IMR-90 (cell line): Measurements from ENCODE around the gene GH1. TPM values are rescaled to one million over a fixed set of nuclear protein-coding genes. Genes with fewer than 3 reads are reported as not detected.

Experiments used
- ATAC-seq: fragments of 200-7000 bp; cut with Tn5 transposase; 2 replicates; pipeline ENCODE4 v1.9.1; 2020; ENCODE audit warnings: low read depth, mild to moderate bottlenecking, moderate library complexity
- BruUV-seq: library from RNA; stranded (reverse); fragments of 400-500 nt; replicated peaks from 2 replicates; lab custom pipeline; 2021; lab: Mats Ljungman, UMichigan
- CTCF ChIA-PET: fragments of 300-600 bp; formaldehyde crosslinking; extraction: SDS; loops from one replicate; lab custom pipeline; 2021; ENCODE audit warnings: antibody characterized with exemption; lab: Yijun Ruan, JAX
- POLR2A ChIA-PET: fragments of 300-600 bp; sonication (Branson Sonifier 250); formaldehyde crosslinking; loops from one replicate; lab custom pipeline; 2022; ENCODE audit warnings: antibody characterized with exemption; ENCODE audit not compliant: unreplicated experiment; lab: Charles Lee
- DNase-seq: peaks from one replicate; pipeline ENCODE4 v3.0.0; 2013
- H2AFZ ChIP-seq: replicated peaks from 2 replicates; pipeline ENCODE3; 2013; ENCODE audit warnings: low read length, mild to moderate bottlenecking; ENCODE audit not compliant: poor library complexity
- H2AK5ac ChIP-seq: 2 replicates; pipeline ENCODE4 v1.6.1; 2013; ENCODE audit warnings: low read depth, low read length, inconsistent platforms
- H2AK9ac ChIP-seq: replicated peaks from 2 replicates; pipeline ENCODE3; 2013; ENCODE audit warnings: mild to moderate bottlenecking, low read depth, low read length, moderate library complexity; ENCODE audit not compliant: poor library complexity
- H2BK120ac ChIP-seq: 2 replicates; pipeline ENCODE4 v1.6.1; 2013; ENCODE audit warnings: low read depth, low read length, inconsistent platforms
- H2BK15ac ChIP-seq: 3 replicates; pipeline ENCODE4 v1.6.1; 2013; ENCODE audit warnings: low read depth, low read length, inconsistent platforms
- H2BK20ac ChIP-seq: 2 replicates; pipeline ENCODE4 v1.6.1; 2013; ENCODE audit warnings: low read depth, mild to moderate bottlenecking, inconsistent platforms, low read length, moderate library complexity
- H2BK5ac ChIP-seq: 2 replicates; pipeline ENCODE4 v1.6.1; 2013; ENCODE audit warnings: mild to moderate bottlenecking, low read depth, low read length, inconsistent platforms; ENCODE audit not compliant: poor library complexity, severe bottlenecking
- H3K14ac ChIP-seq: replicated peaks from 2 replicates; pipeline ENCODE4 v1.6.1; 2013; ENCODE audit warnings: low read depth, low read length, inconsistent platforms
- H3K18ac ChIP-seq: 2 replicates; pipeline ENCODE4 v1.6.1; 2013; ENCODE audit warnings: low read depth, low read length, control low read depth
- H3K23ac ChIP-seq: 2 replicates; pipeline ENCODE4 v1.6.1; 2013; ENCODE audit warnings: low read depth, low read length, inconsistent platforms
- H3K27ac ChIP-seq: 2 replicates; pipeline ENCODE4 v1.5.1; 2013; ENCODE audit warnings: mild to moderate bottlenecking, control low read depth, low read length; ENCODE audit not compliant: insufficient read depth
- H3K27me3 ChIP-seq: 2 replicates; pipeline ENCODE4 v1.6.1; 2013; ENCODE audit warnings: low read length; ENCODE audit not compliant: control insufficient read depth, insufficient read depth
- H3K36me3 ChIP-seq: 2 replicates; pipeline ENCODE4 v1.6.1; 2013; ENCODE audit warnings: low read length, mixed read lengths; ENCODE audit not compliant: control insufficient read depth, insufficient read depth
- H3K4ac ChIP-seq: 2 replicates; pipeline ENCODE4 v1.6.1; 2013; ENCODE audit warnings: low read depth, low read length, inconsistent platforms
- H3K4me1 ChIP-seq: 2 replicates; pipeline ENCODE4 v1.6.1; 2013; ENCODE audit warnings: low read length, mixed read lengths; ENCODE audit not compliant: control insufficient read depth, insufficient read depth
- H3K4me2 ChIP-seq: 2 replicates; pipeline ENCODE4 v1.6.1; 2013; ENCODE audit warnings: low read depth, mild to moderate bottlenecking, control low read depth, low read length, moderate library complexity
- H3K4me3 ChIP-seq: 2 replicates; pipeline ENCODE4 v1.5.1; 2013; ENCODE audit warnings: low read depth, mild to moderate bottlenecking, control low read depth, low read length, moderate library complexity; ENCODE audit not compliant: insufficient read depth
- H3K56ac ChIP-seq: 2 replicates; pipeline ENCODE4 v1.6.1; 2013; ENCODE audit warnings: low read length, inconsistent platforms; ENCODE audit not compliant: insufficient read depth; ENCODE audit errors: extremely low read depth
- H3K79me1 ChIP-seq, 2 experiments: 2 replicates each; pipeline ENCODE4 v1.6.1; 2013; ENCODE audit warnings: low read length in 2 of 2, inconsistent platforms in 1 of 2, low read depth in 1 of 2
- H3K9ac ChIP-seq: 2 replicates; pipeline ENCODE4 v1.6.1; 2013; ENCODE audit warnings: low read depth, low read length, control low read depth
- H3K9me1 ChIP-seq: 2 replicates; pipeline ENCODE4 v1.6.1; 2013; ENCODE audit warnings: low read length, inconsistent platforms; ENCODE audit not compliant: insufficient read depth
- H3K9me3 ChIP-seq: 2 replicates; pipeline ENCODE4 v1.6.1; 2013; ENCODE audit warnings: low read length; ENCODE audit not compliant: control insufficient read depth, insufficient read depth
- H4K20me1 ChIP-seq: 2 replicates; pipeline ENCODE4 v1.6.1; 2013; ENCODE audit warnings: low read length, inconsistent platforms; ENCODE audit not compliant: insufficient read depth
- H4K5ac ChIP-seq: 2 replicates; pipeline ENCODE4 v1.6.1; 2013; ENCODE audit warnings: mild to moderate bottlenecking, low read depth, low read length, control low read depth
- H4K8ac ChIP-seq, 2 experiments: 2 replicates each; pipeline ENCODE4 v1.6.1; 2013; ENCODE audit warnings: low read depth in 2 of 2, low read length in 2 of 2, control low read depth in 1 of 2, inconsistent platforms in 1 of 2
- H4K91ac ChIP-seq: 2 replicates; pipeline ENCODE4 v1.6.1; 2013; ENCODE audit warnings: low read depth, low read length, inconsistent platforms; ENCODE audit not compliant: insufficient read depth
- CEBPB ChIP-seq: IDR thresholded peaks from 2 replicates; pipeline ENCODE4 v1.6.1; 2012; ENCODE audit warnings: low read depth, low read length, improper control_type of control experiment
- NFE2L2 ChIP-seq: fragments of 150-350 bp; IDR thresholded peaks from 2 replicates; pipeline ENCODE4 v1.6.1; 2016; ENCODE audit warnings: low read depth, mild to moderate bottlenecking, low read length
- SMC3 ChIP-seq: fragments of 150-350 bp; IDR thresholded peaks from 2 replicates; pipeline ENCODE4 v1.6.1; 2016; ENCODE audit warnings: low read depth, mild to moderate bottlenecking, antibody characterized with exemption, low read length, moderate library complexity
- WGBS, 2 experiments: methylation state at CpG; one replicate each; pipeline versions ENCODE4 v1.1.5 to v1.1.7; 2013; ENCODE audit warnings: missing lambda C conversion rate in 2 of 2; ENCODE audit not compliant: insufficient read length in 1 of 2; ENCODE audit errors: extremely low coverage in 2 of 2; 5-methylcytosine and 5-hydroxymethylcytosine counted together
- dilution Hi-C: fragments of 300-500 bp; cut with HindIII; formaldehyde crosslinking; loops from one replicate; pipeline ENCODE4 v1.14.3; 2018; ENCODE audit warnings: low sequenced_read_pairs; ENCODE audit not compliant: unreplicated experiment
- in situ Hi-C: fragments of 300-500 bp; cut with MboI; formaldehyde crosslinking; loops from 3 replicates; pipeline ENCODE4 v1.14.3; 2019; ENCODE audit warnings: low sequenced_read_pairs, inconsistent platforms, mixed read lengths
- intact Hi-C: fragments of 100-400 bp; cut with micrococcal nuclease; formaldehyde crosslinking; loops from 2 replicates; pipeline ENCODE4 v1.10.0; 2022
- polyA plus RNA-seq, 3 experiments: library from polyadenylated mRNA; depleted of rRNA; stranded (reverse); fragments of >200 nt; gene quantifications; 2 replicates each; pipeline ENCODE4 v1.2.3, GENCODE V29; 2012; ENCODE audit warnings: low replicate concordance in 1 of 3
- total RNA-seq: library from RNA; depleted of rRNA; stranded (reverse); fragments of >200 nt; gene quantifications from 2 replicates; pipeline ENCODE4 v1.2.3, GENCODE V29; 2012

GH1 gene
- total and polyA plus RNA-seq, 2 of the 4 experiments (the other 2 are of a cell fraction): not detected

DNA sequence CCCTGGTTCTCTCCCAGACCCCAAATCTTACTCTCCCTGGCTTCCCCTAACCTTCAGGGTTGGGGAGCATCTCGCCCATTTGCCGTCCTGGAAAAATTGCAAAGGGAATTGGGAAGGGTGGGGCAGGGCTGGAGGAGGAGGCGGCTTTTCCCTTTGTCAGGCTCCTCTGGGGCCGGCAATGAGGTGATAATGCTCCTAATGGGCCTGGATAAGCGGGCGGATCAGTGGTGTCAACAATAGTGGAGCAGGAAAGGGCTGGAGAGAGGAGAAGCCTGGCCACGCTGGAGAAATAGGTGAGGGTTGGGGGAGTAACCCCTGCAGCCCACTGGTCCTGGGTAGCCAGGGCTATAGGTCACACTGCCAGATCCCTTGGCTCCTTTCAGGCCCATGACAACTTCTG, 41.8 kb upstream of the GH1 start:
- Histone ChIP-seq H3K79me1 (no peaks in the 10 kb centered on the region), H2AK5ac (no peak overlapping the region), H4K8ac (no peak overlapping the region), H2BK20ac (no peak overlapping the region), H3K14ac (no peak overlapping the region), H3K23ac (no peak overlapping the region), H2BK15ac (no peak overlapping the region), H3K9me3 (no peaks in the 10 kb centered on the region), H3K27me3 (peaks cover 20% of the 10 kb centered on the region; the same call in 1 of the 2 replicates), H2BK5ac (no peak overlapping the region), H3K56ac (no peak overlapping the region), H2AFZ (peak overlapping the region; percentile 23), H3K4me3 (no peak overlapping the region), H2AK9ac (no peak overlapping the region), H3K4ac (no peak overlapping the region), H3K9ac (no peak overlapping the region), H3K18ac (no peak overlapping the region), H3K36me3 (no peaks in the 10 kb centered on the region), H4K5ac (no peak overlapping the region), H3K27ac (no peak overlapping the region), H3K4me2 (no peak overlapping the region), H4K91ac (no peak overlapping the region), H3K4me1 (0 out of 2 replicates have a peak, but pooled peaks cover 2% of the 10 kb centered on the region), H2BK120ac (no peak overlapping the region), H4K20me1 (no peaks in the 10 kb centered on the region; the same call in 1 of the 2 replicates), H3K9me1 (peaks cover 7% of the 10 kb centered on the region)
- in situ Hi-C loops (no loop called here), intact Hi-C loops (no loop called here), dilution Hi-C loops (no loop called here)
- ATAC-seq: no peak
- ChIA-PET POLR2A (no interaction called here), CTCF (no interaction called here)
- no peak for TF ChIP-seq SMC3
- no peak for TF ChIP-seq NFE2L2
- no peak for TF ChIP-seq CEBPB
- no peak for DNase-seq
- BruUV-seq: no TSS peak
- no CpG with 5 or more reads among the region's 7 CpGs for WGBS, 2 experiments
